HepG2 (cell line): ENCODE results near the gene TTBK1. TPM values are rescaled to one million over a fixed set of nuclear protein-coding genes. Genes with fewer than 3 reads are reported as not detected.

Experiments used
- BORCS8-MEF2B ChIP-seq: sonication (generic); formaldehyde crosslinking; IDR thresholded peaks from 2 replicates; pipeline ENCODE4 v1.8.0; 2022; ENCODE audit warnings: mild to moderate bottlenecking, missing genetic modification reagents
- DNMT1 ChIP-seq: sonication (generic); formaldehyde crosslinking; IDR thresholded peaks from 2 replicates; pipeline ENCODE4 v1.5.1; 2020; ENCODE audit warnings: mild to moderate bottlenecking, missing genetic modification reagents
- ERF ChIP-seq: IDR thresholded peaks from 2 replicates; pipeline ENCODE4 v1.6.1; 2018; ENCODE audit warnings: missing biosample characterization, missing genetic modification reagents
- HHEX ChIP-seq: IDR thresholded peaks from 2 replicates; pipeline ENCODE4 v1.6.1; 2016; ENCODE audit warnings: control low read depth
- IRX3 ChIP-seq: sonication (generic); formaldehyde crosslinking; IDR thresholded peaks from 2 replicates; pipeline ENCODE4 v1.8.1; 2023; ENCODE audit warnings: mild to moderate bottlenecking, low read depth, missing genetic modification reagents, borderline replicate concordance
- MAFK ChIP-seq, 2 experiments: IDR thresholded peaks in 1 of 2; conservative IDR thresholded peaks in 1 of 2; 2 replicates each; pipeline ENCODE4 v1.6.1; 2011; ENCODE audit warnings: improper control_type of control experiment in 2 of 2, low read length in 2 of 2
- MTF2 ChIP-seq: sonication (generic); formaldehyde crosslinking; IDR thresholded peaks from 2 replicates; pipeline ENCODE4 v1.5.0; 2020; ENCODE audit warnings: missing genetic modification reagents, borderline replicate concordance
- NFIB ChIP-seq: sonication (generic); formaldehyde crosslinking; IDR thresholded peaks from 2 replicates; pipeline ENCODE4 v1.9.0; 2021; ENCODE audit warnings: missing genetic modification reagents, mild to moderate bottlenecking, borderline replicate concordance
- ZC3H13 ChIP-seq: sonication (generic); formaldehyde crosslinking; IDR thresholded peaks from 2 replicates; pipeline ENCODE4 v1.8.1; 2023; ENCODE audit warnings: mild to moderate bottlenecking, missing genetic modification reagents, moderate library complexity
- ZIK1 ChIP-seq: sonication (generic); formaldehyde crosslinking; IDR thresholded peaks from 2 replicates; pipeline ENCODE4 v1.5.0; 2020; ENCODE audit warnings: mild to moderate bottlenecking, low read depth, missing genetic modification reagents, borderline replicate concordance
- ZNF124 ChIP-seq: sonication (generic); formaldehyde crosslinking; IDR thresholded peaks from 2 replicates; pipeline ENCODE4 v1.4.0; 2020; ENCODE audit warnings: missing genetic modification reagents
- ZNF878 ChIP-seq: sonication (generic); formaldehyde crosslinking; IDR thresholded peaks from 2 replicates; pipeline ENCODE4 v1.8.1; 2023; ENCODE audit warnings: mild to moderate bottlenecking, missing genetic modification reagents, moderate library complexity
- polyA plus RNA-seq, 8 experiments: library from polyadenylated mRNA; depleted of rRNA in 3 of 8; stranded (reverse) in 7 of 8; unstranded in 1 of 8; fragments of >200 nt; fragmentation: Illumina TruSeq in 4 of 8; extraction: Trizol in 4 of 8; gene quantifications; 2 replicates each; pipeline versions ENCODE4 v1.2.1 to v1.2.3, GENCODE V29; 2011 to 2016; ENCODE audit warnings: low read depth in 4 of 8, missing spikeins in 1 of 8, mixed read lengths in 1 of 8; ENCODE audit not compliant: insufficient read depth in 1 of 8
- total RNA-seq, 5 experiments: library from RNA; depleted of rRNA; stranded (reverse); fragments of >200 nt; fragmentation: Illumina TruSeq; extraction: Trizol; gene quantifications; 2 replicates each; pipeline ENCODE4 v1.2.3, GENCODE V29; 2016; ENCODE audit warnings: low read depth in 1 of 5
- TF ChIP-seq, protein P1 (sequence below): sonication (generic); formaldehyde crosslinking; IDR thresholded peaks from 2 replicates; pipeline ENCODE4 v1.9.0; 2021; ENCODE audit warnings: missing genetic modification reagents, borderline replicate concordance
- TF ChIP-seq, protein P2 (sequence below): sonication (generic); formaldehyde crosslinking; IDR thresholded peaks from 2 replicates; pipeline ENCODE4 v1.5.0; 2020; ENCODE audit warnings: missing genetic modification reagents
- TF ChIP-seq, protein P3 (sequence below): sonication (generic); formaldehyde crosslinking; IDR thresholded peaks from 2 replicates; pipeline ENCODE4 v1.8.0; 2022; ENCODE audit warnings: mild to moderate bottlenecking, missing genetic modification reagents; ENCODE audit not compliant: insufficient replicate concordance
- TF ChIP-seq, protein P4 (sequence below): IDR thresholded peaks from 2 replicates; pipeline ENCODE4 v1.6.1; 2016
- TF ChIP-seq, protein P5 (sequence below): sonication (generic); formaldehyde crosslinking; IDR thresholded peaks from 2 replicates; pipeline ENCODE4 v1.5.0; 2020; ENCODE audit warnings: mild to moderate bottlenecking, missing genetic modification reagents, borderline replicate concordance

The TTBK1 gene
- total and polyA plus RNA-seq, 2 of the 13 experiments (the other 11 are each of a cell fraction or from before 2014, with no cell fraction given), result 0.24 to 0.33 TPM

DNA sequence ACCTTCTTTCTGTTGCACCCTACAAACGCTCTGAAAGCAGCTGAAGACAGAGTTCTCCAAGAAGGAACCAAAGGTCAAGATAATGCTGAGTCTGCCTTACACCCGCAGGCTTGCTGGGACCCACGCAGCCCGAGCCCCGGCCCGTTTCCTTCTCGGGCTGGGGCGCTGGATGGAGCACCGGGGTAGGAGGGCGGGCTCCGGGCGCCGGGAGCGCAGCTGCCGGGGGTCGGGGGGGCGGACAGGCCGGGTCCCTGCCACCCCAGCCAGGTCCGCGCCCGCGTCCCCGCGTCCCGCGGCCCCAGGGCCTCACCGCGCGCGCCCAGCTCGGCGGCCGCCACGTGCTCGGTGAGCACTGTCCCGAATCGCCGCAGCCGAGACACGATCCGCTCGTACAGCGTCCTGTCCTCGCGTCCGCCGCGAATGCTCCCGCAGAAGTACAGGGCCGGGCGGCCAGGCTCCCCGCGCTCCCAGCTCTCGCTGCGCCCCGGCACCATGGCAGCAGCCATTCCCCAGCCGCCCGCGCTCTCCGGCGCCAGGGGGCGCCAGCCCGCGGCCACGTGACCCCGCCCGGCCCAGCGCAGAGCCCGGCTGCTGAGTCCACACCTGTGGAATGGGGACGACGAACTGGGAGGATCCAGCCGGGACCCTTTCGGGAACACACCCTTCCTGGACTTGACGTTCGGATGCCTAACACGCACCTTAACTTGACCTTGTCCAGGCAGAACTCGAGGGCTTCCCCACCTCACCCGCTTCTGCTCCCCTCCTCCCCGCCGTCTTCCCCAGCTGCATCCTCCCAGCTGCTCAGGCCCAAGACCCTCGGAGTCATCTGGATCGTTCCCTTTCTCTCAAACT, 14.1 kb upstream of the TTBK1 start, which contains the start of gene DNPH1 (continued):
- peak; percentile 85; the same call in 1 of the 2 replicates for TF ChIP-seq ZNF124
- TF ChIP-seq, protein P1, sequence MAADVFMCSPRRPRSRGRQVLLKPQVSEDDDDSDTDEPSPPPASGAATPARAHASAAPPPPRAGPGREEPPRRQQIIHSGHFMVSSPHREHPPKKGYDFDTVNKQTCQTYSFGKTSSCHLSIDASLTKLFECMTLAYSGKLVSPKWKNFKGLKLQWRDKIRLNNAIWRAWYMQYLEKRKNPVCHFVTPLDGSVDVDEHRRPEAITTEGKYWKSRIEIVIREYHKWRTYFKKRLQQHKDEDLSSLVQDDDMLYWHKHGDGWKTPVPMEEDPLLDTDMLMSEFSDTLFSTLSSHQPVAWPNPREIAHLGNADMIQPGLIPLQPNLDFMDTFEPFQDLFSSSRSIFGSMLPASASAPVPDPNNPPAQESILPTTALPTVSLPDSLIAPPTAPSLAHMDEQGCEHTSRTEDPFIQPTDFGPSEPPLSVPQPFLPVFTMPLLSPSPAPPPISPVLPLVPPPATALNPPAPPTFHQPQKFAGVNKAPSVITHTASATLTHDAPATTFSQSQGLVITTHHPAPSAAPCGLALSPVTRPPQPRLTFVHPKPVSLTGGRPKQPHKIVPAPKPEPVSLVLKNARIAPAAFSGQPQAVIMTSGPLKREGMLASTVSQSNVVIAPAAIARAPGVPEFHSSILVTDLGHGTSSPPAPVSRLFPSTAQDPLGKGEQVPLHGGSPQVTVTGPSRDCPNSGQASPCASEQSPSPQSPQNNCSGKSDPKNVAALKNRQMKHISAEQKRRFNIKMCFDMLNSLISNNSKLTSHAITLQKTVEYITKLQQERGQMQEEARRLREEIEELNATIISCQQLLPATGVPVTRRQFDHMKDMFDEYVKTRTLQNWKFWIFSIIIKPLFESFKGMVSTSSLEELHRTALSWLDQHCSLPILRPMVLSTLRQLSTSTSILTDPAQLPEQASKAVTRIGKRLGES (CRISPR knock-in tag), result peak; percentile 68
- no peak for TF ChIP-seq HHEX
- TF ChIP-seq, protein P2, sequence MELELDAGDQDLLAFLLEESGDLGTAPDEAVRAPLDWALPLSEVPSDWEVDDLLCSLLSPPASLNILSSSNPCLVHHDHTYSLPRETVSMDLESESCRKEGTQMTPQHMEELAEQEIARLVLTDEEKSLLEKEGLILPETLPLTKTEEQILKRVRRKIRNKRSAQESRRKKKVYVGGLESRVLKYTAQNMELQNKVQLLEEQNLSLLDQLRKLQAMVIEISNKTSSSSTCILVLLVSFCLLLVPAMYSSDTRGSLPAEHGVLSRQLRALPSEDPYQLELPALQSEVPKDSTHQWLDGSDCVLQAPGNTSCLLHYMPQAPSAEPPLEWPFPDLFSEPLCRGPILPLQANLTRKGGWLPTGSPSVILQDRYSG (CRISPR knock-in tag), result peak; percentile 94; the same call in 1 of the 2 replicates
- no peak for TF ChIP-seq NFIB (CRISPR knock-in tag)
- TF ChIP-seq ZNF878 (CRISPR knock-in tag), result peak; percentile 14; the same call in 1 of the 2 replicates
- peak; percentile 91 for TF ChIP-seq ZIK1 (CRISPR knock-in tag)
- peak; percentile 59 to 62 for TF ChIP-seq MAFK (conservative IDR thresholded peaks at IDR 0.05 in 1 of 2, IDR thresholded peaks at IDR 0.05 in 1 of 2; ENCODE audit: low read length in 2 of 2)
- no peak; the same call in 1 of the 2 replicates for TF ChIP-seq MTF2
- peak; percentile 78 for TF ChIP-seq DNMT1 (CRISPR knock-in tag)
- TF ChIP-seq IRX3 (CRISPR knock-in tag), result peak; percentile 95; the same call in 1 of the 2 replicates
- TF ChIP-seq, protein P3, sequence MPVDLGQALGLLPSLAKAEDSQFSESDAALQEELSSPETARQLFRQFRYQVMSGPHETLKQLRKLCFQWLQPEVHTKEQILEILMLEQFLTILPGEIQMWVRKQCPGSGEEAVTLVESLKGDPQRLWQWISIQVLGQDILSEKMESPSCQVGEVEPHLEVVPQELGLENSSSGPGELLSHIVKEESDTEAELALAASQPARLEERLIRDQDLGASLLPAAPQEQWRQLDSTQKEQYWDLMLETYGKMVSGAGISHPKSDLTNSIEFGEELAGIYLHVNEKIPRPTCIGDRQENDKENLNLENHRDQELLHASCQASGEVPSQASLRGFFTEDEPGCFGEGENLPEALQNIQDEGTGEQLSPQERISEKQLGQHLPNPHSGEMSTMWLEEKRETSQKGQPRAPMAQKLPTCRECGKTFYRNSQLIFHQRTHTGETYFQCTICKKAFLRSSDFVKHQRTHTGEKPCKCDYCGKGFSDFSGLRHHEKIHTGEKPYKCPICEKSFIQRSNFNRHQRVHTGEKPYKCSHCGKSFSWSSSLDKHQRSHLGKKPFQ (CRISPR knock-in tag), result peak; percentile 78
- TF ChIP-seq BORCS8-MEF2B, result peak; percentile 88
- TF ChIP-seq, protein P4, sequence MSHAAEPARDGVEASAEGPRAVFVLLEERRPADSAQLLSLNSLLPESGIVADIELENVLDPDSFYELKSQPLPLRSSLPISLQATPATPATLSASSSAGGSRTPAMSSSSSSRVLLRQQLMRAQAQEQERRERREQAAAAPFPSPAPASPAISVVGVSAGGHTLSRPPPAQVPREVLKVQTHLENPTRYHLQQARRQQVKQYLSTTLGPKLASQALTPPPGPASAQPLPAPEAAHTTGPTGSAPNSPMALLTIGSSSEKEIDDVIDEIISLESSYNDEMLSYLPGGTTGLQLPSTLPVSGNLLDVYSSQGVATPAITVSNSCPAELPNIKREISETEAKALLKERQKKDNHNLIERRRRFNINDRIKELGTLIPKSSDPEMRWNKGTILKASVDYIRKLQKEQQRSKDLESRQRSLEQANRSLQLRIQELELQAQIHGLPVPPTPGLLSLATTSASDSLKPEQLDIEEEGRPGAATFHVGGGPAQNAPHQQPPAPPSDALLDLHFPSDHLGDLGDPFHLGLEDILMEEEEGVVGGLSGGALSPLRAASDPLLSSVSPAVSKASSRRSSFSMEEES (CRISPR knock-in tag), result peak; percentile 92
- peak; percentile 85 for TF ChIP-seq ERF (CRISPR knock-in tag)
- TF ChIP-seq, protein P5, sequence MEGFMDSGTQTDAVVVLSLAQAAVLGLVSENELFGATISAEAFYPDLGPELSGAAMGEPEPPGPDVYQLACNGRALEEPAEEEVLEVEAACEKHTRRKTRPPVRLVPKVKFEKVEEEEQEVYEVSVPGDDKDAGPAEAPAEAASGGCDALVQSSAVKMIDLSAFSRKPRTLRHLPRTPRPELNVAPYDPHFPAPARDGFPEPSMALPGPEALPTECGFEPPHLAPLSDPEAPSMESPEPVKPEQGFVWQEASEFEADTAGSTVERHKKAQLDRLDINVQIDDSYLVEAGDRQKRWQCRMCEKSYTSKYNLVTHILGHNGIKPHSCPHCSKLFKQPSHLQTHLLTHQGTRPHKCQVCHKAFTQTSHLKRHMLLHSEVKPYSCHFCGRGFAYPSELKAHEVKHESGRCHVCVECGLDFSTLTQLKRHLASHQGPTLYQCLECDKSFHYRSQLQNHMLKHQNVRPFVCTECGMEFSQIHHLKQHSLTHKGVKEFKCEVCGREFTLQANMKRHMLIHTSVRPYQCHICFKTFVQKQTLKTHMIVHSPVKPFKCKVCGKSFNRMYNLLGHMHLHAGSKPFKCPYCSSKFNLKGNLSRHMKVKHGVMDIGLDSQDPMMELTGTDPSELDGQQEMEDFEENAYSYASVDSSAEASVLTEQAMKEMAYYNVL (CRISPR knock-in tag), result peak; percentile 57; the same call in 1 of the 2 replicates
- TF ChIP-seq ZC3H13, result peak; percentile 84
